PC-9 (cell line): Measurements from ENCODE around the gene ANKS1B.

ENCODE experiments used
- CTCF ChIP-seq: fragments of 200-600 bp; sonication (generic); conservative IDR thresholded peaks from 2 replicates; pipeline ENCODE4 v1.6.1; 2017; ENCODE audit warnings: mixed run types, antibody characterized with exemption, mild to moderate bottlenecking, moderate library complexity
- EZH2 ChIP-seq: fragments of 200-600 bp; sonication (generic); IDR thresholded peaks from 2 replicates; pipeline ENCODE4 v1.8.0; 2017; ENCODE audit warnings: antibody characterized with exemption, low read depth

GRCh38 chr12:98754095-98754494 is 1230.6 kb downstream of the ANKS1B start:
- TF ChIP-seq EZH2 = no peak
- no peak for TF ChIP-seq CTCF
